ENCODE results near the gene CFAP251.
"Not testable (repeated sequence)": the region's sequence is repeated elsewhere in the genome, so short reads cannot be mapped to it uniquely, and the experiment has no call there.

Gene CFAP251

DNA sequence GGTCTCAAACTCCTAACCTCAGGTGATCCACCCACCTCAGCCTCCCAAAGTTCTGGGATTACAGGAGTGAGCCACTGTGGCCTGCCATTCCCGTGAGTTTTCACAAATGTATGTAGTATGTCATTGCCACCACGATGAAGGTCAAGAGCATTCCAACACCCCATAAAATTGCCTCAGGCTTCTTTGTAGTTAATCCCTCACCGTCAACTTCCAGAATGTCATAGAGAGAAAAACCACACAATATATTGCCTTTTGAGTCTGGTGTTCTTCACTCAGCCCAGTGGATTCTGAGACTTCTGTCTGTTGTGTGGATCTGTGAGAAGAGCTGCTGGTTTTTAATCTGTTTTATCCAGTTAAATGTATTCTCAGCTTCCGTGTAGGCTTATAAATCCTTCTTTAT, 12.6 kb upstream of the CFAP251 start:
- DNase-seq: no peak

DNA sequence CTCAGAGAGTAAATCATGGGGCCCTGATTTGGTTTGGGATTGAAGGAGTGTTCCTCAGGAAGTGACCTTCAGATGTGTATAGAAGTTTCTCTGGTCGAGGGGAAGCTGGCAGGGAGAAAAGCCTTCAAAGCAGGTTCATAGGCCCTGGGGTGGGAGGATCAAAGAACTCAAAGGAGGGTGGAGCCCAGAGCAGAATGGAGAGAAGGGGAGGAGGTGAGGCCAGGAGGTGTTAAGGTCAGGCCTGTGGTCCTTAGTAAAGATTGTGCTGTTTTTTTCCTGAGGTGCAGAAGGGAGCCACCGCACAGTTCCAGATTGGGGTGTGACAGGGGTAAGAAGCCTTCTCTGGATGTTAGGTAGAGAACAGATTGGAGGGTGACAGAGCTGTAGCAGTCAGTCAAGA, 9.7 kb upstream of the CFAP251 start:
- no peak for DNase-seq

DNA sequence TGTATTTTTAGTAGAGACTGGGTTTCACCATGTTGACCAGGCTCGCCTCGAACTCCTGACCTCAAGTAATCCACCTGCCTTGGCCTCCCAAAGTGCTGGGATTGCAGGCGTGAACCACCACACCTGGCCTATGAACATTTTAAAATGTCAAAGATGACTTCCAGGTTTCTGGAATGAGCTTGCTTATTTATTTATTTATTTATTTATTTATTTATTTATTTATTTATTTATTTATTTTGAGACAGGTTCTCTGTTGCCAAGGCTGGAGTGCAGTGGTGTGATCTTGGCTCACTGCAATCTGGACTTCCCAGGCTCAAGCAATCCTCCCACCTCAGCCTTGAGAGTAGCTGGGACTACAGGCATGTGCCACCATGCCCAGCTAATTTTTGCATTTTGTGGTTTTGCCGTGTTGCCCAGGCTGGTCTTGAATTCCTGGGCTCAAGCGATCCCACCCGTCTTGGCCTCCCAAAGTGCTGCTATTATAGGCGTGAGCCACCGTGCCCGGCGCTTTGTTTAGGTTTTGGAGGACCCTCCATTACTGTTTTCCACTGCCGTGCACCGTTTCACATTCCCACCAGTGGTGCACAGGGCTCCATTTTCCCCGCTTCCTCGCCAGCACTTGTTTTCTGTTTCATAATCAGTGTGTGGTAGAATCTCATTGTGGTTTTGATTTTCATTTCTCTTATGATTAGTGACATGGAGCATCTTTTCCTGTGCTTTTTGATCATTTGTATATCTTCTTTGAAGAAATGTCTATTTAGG, 6.4 kb upstream of the CFAP251 start:
- DNase-seq: peak; percentile 35

DNA sequence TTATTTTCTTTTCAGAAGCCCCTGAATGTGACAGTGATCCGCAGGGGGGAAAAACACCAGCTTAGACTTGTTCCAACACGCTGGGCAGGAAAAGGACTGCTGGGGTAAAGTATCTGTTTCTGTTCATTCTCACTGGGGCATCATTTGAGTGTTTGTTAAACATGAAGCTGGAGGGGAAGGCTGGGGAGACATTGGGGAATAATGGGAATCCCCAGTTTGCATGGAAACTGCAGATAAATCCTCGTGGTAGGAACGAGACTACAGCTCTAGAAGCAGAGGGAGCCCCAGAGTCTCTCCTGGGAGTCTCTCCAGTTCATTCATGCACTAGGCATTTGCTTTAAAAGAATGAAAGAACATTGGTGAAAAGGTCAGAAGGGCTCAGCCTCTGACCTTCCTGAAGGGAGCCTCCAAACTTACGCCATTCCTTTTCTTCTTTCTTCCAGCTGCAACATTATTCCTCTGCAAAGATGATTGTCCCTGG, 2.5 kb upstream of the CFAP251 start:
- no peak for DNase-seq

DNA sequence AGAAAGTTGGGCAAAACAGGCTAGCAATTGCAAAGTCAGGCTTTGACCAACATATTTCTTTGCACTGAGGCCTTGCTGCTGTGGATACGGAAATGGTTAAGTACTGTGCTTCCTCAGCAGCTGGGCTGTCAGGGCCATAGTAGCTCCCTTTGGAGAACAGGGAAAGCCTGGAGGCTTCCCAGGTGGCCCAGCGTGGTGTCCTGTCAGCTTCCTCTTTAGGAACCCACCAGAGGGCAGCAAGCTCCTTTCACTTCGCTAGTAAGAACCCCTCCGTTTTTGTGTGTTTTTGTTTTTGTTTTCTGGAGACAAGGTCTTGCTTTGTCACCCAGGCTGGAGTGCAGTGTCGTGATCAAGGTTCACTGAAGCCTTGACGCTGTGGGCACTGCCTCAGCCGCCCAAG, 1.7 kb upstream of the CFAP251 start:
- DNase-seq: no peak

DNA sequence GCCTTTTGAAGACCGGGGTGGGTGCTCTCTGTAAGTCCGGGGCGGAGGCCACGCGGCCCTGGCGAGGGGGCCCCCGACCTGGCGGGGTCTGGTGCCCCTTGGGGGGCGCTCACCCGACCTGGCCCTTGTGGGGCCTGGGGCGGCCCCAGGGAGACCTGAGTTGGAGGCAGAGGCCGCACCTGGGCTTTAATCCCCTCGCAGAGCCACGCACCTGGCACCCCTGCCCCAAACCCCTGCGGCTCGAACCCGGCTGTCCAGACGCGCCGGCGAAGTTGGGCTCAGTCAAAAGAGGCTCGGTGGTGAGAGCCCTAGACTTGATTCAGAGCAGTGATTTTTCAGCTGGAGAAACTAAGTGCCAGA, 267 bp downstream of the CFAP251 start:
- DNase-seq: no peak

DNA sequence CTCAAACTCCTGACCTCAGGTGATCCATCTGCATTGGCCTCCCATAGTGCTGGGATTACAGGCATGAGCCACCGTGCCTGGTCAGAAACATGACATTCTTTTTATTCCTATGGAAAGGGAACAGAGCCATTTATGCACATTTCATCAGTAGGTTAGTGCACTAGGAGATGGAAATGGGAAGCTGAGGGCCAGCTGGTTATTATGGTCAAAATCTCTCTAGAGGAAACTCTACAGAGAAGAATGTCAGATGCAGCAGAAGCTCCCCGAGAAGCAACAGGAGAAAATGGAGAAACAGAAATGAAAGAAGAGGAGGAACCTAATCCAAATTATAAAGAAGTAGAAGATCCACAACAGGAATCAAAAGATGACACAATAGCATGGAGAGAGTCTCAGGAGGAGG, 2.7 kb downstream of the CFAP251 start:
- DNase-seq: no peak

DNA sequence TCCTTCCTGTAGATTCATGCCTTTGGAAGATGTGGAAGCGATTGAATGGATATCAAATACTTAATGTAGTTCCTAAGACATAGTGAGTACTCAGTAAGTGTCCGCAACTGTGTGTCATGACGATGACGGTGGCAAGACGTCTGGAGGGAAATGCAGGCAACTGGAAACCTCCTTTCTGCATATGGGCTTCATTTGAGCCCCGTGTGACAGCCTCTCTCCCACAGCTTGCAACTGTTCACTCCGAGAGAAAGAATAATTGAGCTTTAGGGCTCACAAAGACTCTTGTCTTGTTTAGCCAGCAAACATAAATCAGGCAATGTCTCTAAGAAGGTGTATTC, 6.9 kb downstream of the CFAP251 start:
- no peak for DNase-seq

DNA sequence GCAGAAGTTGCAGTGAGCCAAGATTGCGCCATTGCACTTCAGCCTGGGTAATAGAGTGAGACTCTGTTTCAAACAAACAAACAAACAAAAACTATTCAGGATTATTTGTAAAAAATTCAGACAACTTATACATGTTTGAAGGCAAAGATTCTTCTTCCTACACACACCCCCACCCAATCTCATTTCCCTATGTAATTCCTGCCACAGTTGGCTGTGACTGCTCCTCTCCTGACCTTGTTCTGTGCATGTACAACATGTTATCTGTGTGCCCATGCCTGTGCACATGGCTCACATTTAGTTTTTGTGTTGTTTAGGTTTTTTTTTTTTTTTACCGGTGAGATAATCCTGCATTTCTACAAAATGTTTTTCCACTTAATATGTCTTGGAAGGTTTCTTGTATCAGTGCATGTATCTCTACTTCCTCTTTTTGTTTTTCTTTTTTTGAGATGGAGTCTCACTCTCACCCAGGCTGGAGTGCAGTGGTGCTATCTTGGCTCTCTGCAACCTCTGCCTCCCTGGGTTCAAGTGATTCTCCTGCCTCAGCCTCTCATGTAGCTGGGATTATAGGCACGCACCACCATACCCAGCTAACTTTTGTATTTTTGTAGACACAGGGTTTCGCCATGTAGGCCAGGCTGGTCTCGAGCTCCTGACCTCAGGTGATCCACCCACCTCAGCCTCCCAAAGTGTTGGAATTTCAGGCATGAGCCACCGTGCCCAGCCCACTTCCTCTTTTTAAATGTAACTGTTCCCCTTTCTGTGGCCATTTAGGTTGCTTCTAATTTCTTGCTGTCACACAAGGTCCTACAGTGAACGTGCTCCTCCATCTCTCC, 8.7 kb downstream of the CFAP251 start:
- DNase-seq: no peak

DNA sequence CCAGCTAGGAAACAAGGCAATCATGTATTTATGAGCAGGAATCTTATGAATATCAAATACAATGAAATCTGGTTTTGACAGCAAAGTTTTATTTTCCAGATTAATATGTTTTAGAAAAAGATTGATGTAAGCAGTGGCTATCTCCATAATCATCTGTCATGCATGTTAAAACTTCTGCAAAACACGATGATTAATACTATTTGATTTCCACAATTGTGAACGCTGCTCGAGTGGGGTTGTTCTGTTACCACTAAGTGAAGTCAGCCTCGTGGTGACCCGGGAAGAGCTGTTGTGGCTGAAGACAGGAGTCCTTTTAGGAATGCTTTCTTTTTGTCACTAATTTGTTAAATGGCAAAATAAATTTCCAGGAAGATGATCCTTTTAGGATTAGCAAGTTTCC, 9.4 kb downstream of the CFAP251 start:
- no peak for DNase-seq

DNA sequence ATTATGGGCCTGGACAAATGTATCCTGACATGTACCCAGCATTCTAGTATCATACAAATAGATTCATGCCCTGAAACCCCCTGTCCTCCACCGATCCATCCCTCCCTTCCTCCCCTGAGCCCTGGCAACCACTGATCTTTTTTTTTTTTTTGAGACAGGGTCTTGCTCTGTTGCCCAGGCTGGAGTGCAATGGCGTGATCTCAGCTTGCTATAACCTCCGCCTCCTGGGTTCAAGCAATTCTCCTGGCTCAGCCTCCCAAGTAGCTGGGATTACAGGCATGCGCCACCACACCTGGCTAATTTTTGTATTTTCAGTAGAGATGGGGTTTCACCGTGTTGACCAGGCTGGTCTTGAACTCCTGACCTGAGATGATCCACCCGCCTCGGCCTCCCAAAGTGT, 11.2 kb downstream of the CFAP251 start:
- not testable (repeated sequence) for DNase-seq

DNA sequence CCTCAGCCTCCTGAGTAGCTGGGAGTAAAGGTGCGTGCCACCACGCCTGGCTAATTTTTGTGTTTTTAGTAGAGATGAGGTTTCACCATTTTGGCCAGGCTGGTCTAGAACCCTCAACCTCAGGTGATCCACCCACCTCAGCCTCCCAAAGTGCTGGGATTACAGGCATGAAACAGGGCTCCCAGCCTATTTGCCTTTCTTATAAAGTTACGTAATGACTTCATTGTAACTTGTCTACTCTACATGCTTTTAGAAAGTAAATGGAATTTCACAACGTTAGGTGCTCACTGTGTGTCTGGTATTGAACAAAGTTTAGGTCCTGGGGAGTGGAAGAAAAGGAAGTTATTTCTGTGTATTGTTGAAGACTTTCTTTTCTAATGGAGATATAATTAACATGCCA, 12.5 kb downstream of the CFAP251 start:
- DNase-seq: no peak

DNA sequence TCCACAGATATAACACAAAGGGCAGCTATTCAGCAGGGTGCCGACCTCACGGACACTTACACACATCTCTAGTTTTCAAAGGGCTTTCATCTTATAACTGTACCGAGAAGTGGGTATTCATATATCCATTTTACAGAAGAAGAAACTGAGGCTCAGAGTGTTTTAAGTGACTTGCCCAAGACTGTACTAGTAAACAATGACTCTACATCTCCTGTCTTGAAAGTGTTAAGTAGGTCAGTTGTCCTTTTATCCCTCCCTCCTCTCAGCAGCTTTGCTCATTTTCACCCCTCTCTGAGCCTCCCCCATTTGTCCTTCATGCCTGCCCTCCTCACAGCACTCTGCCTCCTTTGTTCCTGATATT, 13.8 kb downstream of the CFAP251 start:
- DNase-seq: no peak

DNA sequence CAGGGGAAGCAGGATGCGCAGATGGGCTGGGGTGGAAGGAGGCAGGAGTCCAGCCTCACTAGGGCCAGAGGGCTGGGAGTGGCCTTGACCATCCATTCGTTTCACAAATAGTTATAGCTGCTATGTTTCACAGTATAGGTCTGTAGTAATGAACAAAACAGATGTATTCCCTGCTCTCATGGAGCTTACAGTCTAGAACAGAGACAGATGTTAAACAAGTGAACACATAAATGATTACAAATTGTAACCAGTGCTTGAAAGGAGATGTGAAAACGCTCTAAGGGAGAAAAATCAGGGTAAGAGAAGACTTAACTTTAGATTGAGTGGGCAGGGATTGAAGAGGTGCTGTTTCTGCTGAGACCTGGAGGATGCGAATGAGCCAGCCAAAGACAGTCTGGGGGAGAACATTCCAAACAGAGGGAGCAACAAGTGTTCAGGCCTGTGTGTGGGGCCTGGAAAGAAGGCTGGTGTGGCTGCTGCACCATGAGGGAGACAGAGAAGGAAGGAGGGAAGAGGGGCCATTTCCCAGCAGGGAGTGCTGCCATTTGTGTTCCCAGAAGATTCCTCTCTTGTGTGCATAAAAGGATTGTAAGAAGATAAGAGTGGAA, 14.6 kb downstream of the CFAP251 start:
- no peak for DNase-seq

DNA sequence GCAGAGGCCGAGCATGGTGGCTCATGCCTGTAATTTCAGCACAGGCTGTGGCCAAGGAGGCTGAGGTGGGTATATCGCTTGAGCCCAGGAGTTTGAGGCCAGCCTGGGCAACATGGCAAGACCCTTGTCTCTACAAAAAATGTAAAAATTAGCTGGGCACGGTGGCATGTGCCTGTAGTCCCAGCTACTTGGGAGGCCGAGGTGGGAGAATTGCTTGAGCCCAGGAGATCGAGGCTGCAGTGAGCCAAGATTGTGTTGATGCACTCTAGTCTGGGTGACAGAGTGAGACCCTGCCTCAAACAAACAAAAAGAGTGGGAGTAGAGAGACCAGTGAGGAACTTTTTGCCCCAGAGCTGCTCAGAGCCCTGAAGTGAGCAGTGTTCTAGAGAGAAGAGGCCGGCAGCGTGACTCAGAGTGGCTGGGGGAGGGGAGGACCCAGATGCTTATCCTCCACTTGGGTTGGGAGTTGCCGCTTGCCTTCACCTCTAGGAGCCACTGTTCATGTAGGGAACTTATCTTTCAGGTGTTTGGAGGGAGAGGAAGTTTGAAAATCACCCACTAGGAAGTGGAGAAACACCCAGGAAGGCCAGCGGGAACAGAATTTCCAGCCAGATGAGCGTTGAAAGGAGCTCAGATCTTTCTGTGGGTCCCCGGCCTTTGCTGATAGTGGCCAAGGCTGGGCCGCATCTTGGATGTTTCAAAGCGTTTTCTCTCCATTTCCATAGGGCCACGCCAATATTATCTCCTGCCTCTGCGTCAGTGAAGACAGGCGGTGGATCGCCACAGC, 15.3 kb downstream of the CFAP251 start:
- no peak for DNase-seq

DNA sequence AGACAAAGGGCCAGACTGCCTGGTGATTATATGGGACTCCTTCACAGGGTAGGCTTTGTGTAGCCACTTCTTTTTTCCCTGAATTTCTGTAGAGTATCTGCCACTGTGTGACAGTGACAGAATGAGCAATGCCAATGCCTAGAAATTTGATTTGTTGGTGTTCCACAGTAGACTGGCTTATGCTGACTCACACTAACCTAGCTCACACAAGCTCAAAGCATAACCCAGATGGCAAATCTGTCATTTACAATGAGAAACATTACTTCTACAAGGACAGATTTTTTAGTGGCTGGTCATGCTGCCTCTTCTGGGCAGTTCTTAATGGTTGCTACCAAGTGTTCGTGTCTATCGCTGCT, 15.9 kb downstream of the CFAP251 start:
- DNase-seq: no peak

DNA sequence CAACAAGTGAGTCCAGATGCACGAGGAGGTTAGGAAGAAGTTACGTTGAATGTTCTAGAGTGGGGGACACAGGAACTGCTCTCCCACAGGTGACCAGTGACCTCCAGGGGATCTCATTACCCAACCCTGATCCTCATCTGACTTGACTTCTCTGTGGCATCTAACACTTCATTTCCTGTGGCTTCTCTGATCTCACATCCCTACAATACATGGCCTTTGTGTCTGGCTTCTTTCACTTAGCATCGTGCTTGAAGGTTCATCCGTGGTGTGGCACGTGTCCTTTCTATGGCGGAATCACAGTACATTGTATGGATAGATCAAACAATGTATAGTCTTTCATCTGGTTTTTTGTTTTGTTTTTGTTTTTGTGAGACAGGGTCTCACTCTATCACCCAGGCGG, 19.3 kb downstream of the CFAP251 start:
- DNase-seq: no peak

DNA sequence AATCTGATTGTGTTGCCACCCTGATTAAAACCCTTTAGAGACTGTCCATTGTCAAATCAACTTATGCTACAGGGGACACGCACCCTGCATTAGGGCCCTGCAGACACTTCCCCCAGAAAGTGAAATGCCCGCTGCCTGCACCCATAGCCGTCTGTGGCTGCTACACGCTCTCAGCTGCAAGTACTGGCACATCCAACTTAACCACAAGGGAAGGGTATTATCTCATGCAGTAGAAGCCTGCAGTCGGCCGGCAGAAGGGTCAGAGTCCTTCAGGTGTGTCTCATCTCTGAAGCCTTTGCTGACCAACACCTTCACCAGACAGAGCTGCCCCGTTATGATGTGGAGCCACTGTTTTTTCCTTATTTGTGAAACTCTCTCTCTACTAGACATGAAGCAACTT, 20.8 kb downstream of the CFAP251 start:
- no peak for DNase-seq

DNA sequence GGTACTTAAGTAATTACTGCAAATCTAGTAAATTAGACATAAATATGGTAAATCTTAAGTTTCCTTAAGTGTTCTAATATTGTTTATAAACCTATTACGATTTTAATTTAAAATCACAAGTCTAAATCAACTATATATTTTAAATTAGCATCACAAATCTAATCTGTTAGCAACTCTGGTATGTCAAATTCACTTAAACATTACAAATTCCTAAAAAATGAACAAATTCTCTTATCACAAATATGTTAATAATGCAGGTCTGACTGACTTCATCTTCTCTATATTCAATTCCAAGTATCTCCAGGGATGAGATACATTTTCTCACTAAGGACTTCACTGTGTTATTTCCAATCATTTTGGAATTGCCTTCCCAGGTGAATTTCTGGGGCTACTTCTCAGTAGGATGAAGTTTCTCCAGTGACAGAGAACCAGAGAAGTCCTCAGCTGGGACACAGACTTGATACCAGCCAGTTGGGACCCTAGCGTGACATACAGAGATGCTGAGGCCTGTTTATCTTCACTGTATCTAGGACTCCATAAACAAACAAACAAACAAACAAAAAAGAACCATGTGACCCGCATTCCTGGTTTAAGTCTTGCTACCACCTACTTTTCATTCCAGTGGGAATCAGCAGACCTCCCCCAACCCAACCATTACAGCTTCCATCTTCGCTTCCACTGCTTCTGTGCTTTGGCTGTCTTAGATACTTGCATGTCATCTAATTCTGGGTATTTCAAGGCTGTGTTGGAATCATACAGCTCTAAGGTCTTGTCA, 21.8 kb downstream of the CFAP251 start:
- DNase-seq: no peak

DNA sequence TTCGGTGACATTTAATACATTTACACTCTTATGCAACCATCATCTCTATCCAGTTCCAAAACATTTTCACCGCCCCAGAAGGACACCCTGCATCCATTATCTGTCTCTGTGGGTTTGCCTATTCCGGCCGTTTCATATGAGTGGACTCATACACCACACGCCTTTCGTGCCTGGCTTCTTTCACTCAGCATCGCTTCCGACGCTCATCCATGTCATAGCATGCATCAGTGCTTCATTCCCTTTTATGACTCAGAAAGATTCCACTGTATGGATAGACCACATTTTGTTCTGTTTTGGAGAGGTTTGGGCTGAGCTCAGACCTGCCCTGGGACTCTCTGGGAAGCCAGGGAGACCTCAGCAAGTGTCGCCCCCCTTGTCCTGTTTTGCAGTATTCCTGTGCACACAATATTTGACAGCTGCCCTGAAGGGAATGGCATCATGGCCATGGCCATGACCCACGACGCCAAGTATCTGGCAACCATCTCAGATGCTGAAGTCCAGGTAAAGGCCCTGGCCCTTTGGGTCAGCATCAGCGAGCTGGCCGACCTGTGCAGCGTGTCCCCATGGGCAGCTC, 23.8 kb downstream of the CFAP251 start:
- DNase-seq: no peak

DNA sequence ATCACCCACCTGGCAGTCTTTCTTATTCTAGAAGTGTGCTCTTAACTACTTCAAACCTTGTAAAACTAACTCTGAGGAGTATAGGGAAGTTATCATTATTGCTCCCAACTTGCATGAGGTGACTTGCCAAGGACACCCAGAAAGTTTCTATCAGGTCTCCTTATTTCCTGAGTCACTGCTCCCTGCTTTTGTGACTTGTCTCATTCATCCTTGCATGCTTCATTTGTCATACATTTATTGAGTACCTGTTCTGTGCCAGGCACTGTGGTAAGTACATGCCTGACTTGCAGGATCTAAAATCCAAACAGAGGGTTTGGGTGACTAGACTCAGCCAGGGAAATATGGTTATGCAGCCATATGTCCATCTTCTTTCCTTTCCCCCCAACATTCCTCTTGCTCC, 25.5 kb downstream of the CFAP251 start:
- no peak for DNase-seq

DNA sequence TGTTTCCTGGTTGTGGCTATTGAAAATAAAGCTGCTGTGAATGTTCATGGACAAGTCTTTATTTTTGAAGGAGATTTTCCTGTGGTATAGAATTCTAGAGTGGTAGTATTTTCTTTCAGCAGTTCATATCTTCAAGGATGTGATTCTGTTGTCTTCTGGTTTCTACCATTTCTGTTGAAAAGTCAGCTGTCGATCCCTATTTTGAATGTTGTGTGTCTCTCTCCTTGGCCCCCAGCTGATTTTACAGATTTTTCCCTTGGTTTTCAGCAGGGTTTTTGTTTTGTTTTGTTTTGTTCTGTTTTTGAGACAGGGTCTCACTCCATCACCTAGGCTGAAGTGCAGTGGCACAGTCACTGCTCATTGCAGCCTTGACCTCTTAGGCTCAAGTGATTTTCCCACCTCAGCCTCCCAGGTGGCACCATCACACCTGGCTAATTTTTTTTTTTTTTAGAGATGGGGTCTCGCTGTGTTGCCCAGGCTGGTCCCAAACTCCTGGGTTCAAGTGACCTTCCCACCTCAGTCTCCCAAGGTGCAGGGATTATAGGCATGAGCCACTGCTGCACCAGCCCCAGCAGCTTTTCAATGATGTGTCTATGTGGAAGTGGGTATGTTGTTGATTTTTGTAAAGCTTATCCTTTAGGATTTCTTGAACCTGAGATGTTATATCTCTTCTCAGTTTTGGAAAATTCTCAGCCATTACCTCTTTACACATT, 28.1 kb downstream of the CFAP251 start:
- no peak for DNase-seq

Data from stimulated activated CD4-positive, alpha-beta T cell treated with anti-CD3 and anti-CD28 coated beads, Interleukin-1b, Interleukin-23, amount 100 ng/mL, for 48 hours (primary cell).